ENCODE measurements around the gene WNT3.

WNT3 gene

DNA sequence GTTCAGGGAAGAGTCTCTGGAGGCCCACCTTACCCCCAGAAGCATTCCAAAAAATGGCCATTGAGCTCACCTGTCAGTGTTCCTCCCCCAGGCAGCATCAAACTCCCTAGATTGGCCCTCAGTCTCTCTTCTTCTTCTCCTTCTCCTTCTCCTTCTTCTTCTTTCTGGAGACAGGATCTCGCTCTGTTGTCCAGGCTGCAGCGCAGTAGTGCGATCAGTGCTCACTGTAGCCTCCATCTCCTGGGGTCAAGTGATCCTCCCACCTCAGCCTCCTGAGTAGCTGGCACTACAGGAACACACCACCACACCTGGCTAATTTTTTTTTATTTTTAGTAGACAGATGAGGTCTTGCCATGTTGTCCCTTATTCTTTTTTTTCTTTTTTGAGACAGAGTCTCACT, 16.4 kb upstream of the WNT3 start:
- TF ChIP-seq ZNF274 (IDR thresholded peaks at IDR 0.05; ENCODE audit: low read depth, low read length) (no peak), YY1 (IDR thresholded peaks at IDR 0.05; ENCODE audit: insufficient read depth, insufficient read length) (no peak), SUZ12 (IDR thresholded peaks at IDR 0.05; ENCODE audit: extremely low read depth, insufficient read depth, insufficient read length) (no peak)
- Histone ChIP-seq H3K4me1 (ENCODE audit: insufficient read depth, insufficient read length) (peaks cover 30% of the 10 kb centered on the region), H3K9ac (ENCODE audit: insufficient read length, low read depth) (peak overlapping the region; percentile 18), H3K4me3 (ENCODE audit: insufficient read length, low read depth) (no peak overlapping the region), H3K9me3 (ENCODE audit: insufficient read depth, low read length) (no peaks in the 10 kb centered on the region), H3K36me3 (ENCODE audit: insufficient read depth, insufficient read length, low read length) (no peaks in the 10 kb centered on the region), H3K27me3 (ENCODE audit: insufficient read depth, insufficient read length) (peaks cover 37% of the 10 kb centered on the region)
- DNase-seq (ENCODE audit: low read depth, low spot score): no peak

DNA sequence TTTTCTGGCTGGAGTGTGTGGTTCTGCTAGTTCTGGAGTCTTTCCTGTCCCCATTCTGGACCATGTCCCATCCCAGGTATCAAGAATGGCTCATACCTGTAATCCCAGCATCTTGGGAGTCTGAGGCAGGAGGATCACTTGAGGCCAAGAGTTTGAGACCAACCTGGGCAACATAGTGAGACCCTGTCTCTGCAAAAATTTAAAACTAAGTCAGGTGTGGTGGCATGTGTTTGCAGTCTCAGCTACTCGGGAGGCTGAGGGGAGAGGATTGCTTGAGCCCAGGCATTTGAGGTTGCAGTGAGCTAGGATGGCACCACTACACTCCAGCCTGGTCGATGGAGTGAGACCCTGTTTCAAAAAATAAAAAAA, 15.3 kb upstream of the WNT3 start:
- H3K9ac ChIP-seq (ENCODE audit: insufficient read length, low read depth): peak overlapping the region; percentile 29
- peaks cover 30% of the 10 kb centered on the region for H3K4me1 ChIP-seq (ENCODE audit: insufficient read depth, insufficient read length)
- no peak overlapping the region for H3K4me3 ChIP-seq (ENCODE audit: insufficient read length, low read depth)
- TF ChIP-seq ZNF274 (IDR thresholded peaks at IDR 0.05; ENCODE audit: low read depth, low read length): no peak
- TF ChIP-seq YY1 (IDR thresholded peaks at IDR 0.05; ENCODE audit: insufficient read depth, insufficient read length): no peak
- H3K27me3 ChIP-seq (ENCODE audit: insufficient read depth, insufficient read length): peaks cover 37% of the 10 kb centered on the region
- DNase-seq (ENCODE audit: low read depth, low spot score): no peak
- no peaks in the 10 kb centered on the region for H3K9me3 ChIP-seq (ENCODE audit: insufficient read depth, low read length)
- H3K36me3 ChIP-seq (ENCODE audit: insufficient read depth, insufficient read length, low read length): no peaks in the 10 kb centered on the region

GRCh38 chr17:46832945-46833839, 14.7 kb upstream of the WNT3 start:
- Histone ChIP-seq H3K4me3 (ENCODE audit: insufficient read length, low read depth) (no peak overlapping the region), H3K36me3 (ENCODE audit: insufficient read depth, insufficient read length, low read length) (no peaks in the 10 kb centered on the region), H3K9me3 (ENCODE audit: insufficient read depth, low read length) (no peaks in the 10 kb centered on the region), H3K27me3 (ENCODE audit: insufficient read depth, insufficient read length) (peaks cover 37% of the 10 kb centered on the region), H3K9ac (ENCODE audit: insufficient read length, low read depth) (peak overlapping the region; percentile 46), H3K4me1 (ENCODE audit: insufficient read depth, insufficient read length) (peaks cover 30% of the 10 kb centered on the region)
- TF ChIP-seq ZNF274 (IDR thresholded peaks at IDR 0.05; ENCODE audit: low read depth, low read length) (no peak), YY1 (IDR thresholded peaks at IDR 0.05; ENCODE audit: insufficient read depth, insufficient read length) (no peak), SUZ12 (IDR thresholded peaks at IDR 0.05; ENCODE audit: extremely low read depth, insufficient read depth, insufficient read length) (no peak)
- DNase-seq (ENCODE audit: low read depth, low spot score): no peak

GRCh38 chr17:46832331-46832821, 13.9 kb upstream of the WNT3 start:
- Histone ChIP-seq H3K36me3 (ENCODE audit: insufficient read depth, insufficient read length, low read length) (no peaks in the 10 kb centered on the region), H3K9ac (ENCODE audit: insufficient read length, low read depth) (peak overlapping the region; percentile 46), H3K4me1 (ENCODE audit: insufficient read depth, insufficient read length) (peaks cover 30% of the 10 kb centered on the region), H3K4me3 (ENCODE audit: insufficient read length, low read depth) (no peak overlapping the region), H3K27me3 (ENCODE audit: insufficient read depth, insufficient read length) (peaks cover 39% of the 10 kb centered on the region), H3K9me3 (ENCODE audit: insufficient read depth, low read length) (no peaks in the 10 kb centered on the region)
- TF ChIP-seq SUZ12 (IDR thresholded peaks at IDR 0.05; ENCODE audit: extremely low read depth, insufficient read depth, insufficient read length): no peak
- no peak for TF ChIP-seq ZNF274 (IDR thresholded peaks at IDR 0.05; ENCODE audit: low read depth, low read length)
- TF ChIP-seq YY1 (IDR thresholded peaks at IDR 0.05; ENCODE audit: insufficient read depth, insufficient read length): no peak
- no peak for DNase-seq (ENCODE audit: low read depth, low spot score)

GRCh38 chr17:46831573-46832330, 13.3 kb upstream of the WNT3 start:
- no peak overlapping the region for H3K4me3 ChIP-seq (ENCODE audit: insufficient read length, low read depth)
- H3K36me3 ChIP-seq (ENCODE audit: insufficient read depth, insufficient read length, low read length): no peaks in the 10 kb centered on the region
- TF ChIP-seq YY1 (IDR thresholded peaks at IDR 0.05; ENCODE audit: insufficient read depth, insufficient read length): no peak
- no peak for TF ChIP-seq SUZ12 (IDR thresholded peaks at IDR 0.05; ENCODE audit: extremely low read depth, insufficient read depth, insufficient read length)
- TF ChIP-seq ZNF274 (IDR thresholded peaks at IDR 0.05; ENCODE audit: low read depth, low read length): no peak
- DNase-seq (ENCODE audit: low read depth, low spot score): no peak
- H3K4me1 ChIP-seq (ENCODE audit: insufficient read depth, insufficient read length): peaks cover 30% of the 10 kb centered on the region
- no peaks in the 10 kb centered on the region for H3K9me3 ChIP-seq (ENCODE audit: insufficient read depth, low read length)
- peaks cover 45% of the 10 kb centered on the region for H3K27me3 ChIP-seq (ENCODE audit: insufficient read depth, insufficient read length)
- H3K9ac ChIP-seq (ENCODE audit: insufficient read length, low read depth): peak overlapping the region; percentile 53

DNA sequence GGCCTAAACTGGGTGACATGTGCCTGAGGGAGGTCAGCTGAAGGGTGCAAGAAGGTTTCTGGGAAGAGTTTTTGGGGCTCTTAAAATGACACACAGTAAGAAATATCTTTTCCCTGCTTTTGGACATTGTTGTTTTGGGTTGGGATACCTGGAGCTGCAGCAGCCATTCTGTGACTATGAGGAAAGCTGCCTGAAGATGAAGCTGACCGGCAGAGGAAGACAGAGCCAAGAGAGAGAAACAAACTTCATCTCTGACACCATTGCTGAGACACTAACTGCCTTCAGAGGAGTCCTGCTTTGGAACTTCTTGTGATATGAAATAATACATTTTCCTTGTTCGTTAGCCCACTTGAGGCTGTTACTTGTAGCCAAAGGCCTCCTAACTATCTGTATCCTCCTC, 8.8 kb upstream of the WNT3 start:
- TF ChIP-seq ZNF274 (IDR thresholded peaks at IDR 0.05; ENCODE audit: low read depth, low read length): no peak
- no peak for TF ChIP-seq SUZ12 (IDR thresholded peaks at IDR 0.05; ENCODE audit: extremely low read depth, insufficient read depth, insufficient read length)
- no peak for TF ChIP-seq YY1 (IDR thresholded peaks at IDR 0.05; ENCODE audit: insufficient read depth, insufficient read length)
- Histone ChIP-seq H3K9me3 (ENCODE audit: insufficient read depth, low read length) (no peaks in the 10 kb centered on the region), H3K4me1 (ENCODE audit: insufficient read depth, insufficient read length) (peaks cover 11% of the 10 kb centered on the region), H3K4me3 (ENCODE audit: insufficient read length, low read depth) (no peak overlapping the region), H3K9ac (ENCODE audit: insufficient read length, low read depth) (no peak overlapping the region), H3K36me3 (ENCODE audit: insufficient read depth, insufficient read length, low read length) (no peaks in the 10 kb centered on the region), H3K27me3 (ENCODE audit: insufficient read depth, insufficient read length) (peaks cover 56% of the 10 kb centered on the region)
- no peak for DNase-seq (ENCODE audit: low read depth, low spot score)

GRCh38 chr17:46826116-46826515, 7.6 kb upstream of the WNT3 start:
- Histone ChIP-seq H3K4me3 (ENCODE audit: insufficient read length, low read depth) (no peak overlapping the region), H3K4me1 (ENCODE audit: insufficient read depth, insufficient read length) (peaks cover 6% of the 10 kb centered on the region), H3K9me3 (ENCODE audit: insufficient read depth, low read length) (no peaks in the 10 kb centered on the region), H3K36me3 (ENCODE audit: insufficient read depth, insufficient read length, low read length) (no peaks in the 10 kb centered on the region), H3K27me3 (ENCODE audit: insufficient read depth, insufficient read length) (peaks cover 58% of the 10 kb centered on the region), H3K9ac (ENCODE audit: insufficient read length, low read depth) (no peak overlapping the region)
- no peak for DNase-seq (ENCODE audit: low read depth, low spot score)
- TF ChIP-seq YY1 (IDR thresholded peaks at IDR 0.05; ENCODE audit: insufficient read depth, insufficient read length): no peak
- no peak for TF ChIP-seq ZNF274 (IDR thresholded peaks at IDR 0.05; ENCODE audit: low read depth, low read length)
